WTC11 (cell line): ENCODE measurements around the gene STX18. TPM values are rescaled to one million over a fixed set of nuclear protein-coding genes. Genes with fewer than 3 reads are reported as not detected.

Experiments used
- ATAC-seq: fragments of 200-7000 bp; cut with Tn5 transposase; 2 replicates; pipeline ENCODE4 v1.10.0; 2021; ENCODE audit warnings: mild to moderate bottlenecking, moderate library complexity
- CTCF ChIA-PET: fragments of 300-600 bp; sonication (Branson Sonifier 250); formaldehyde crosslinking; loops from one replicate; lab custom pipeline; 2021; ENCODE audit warnings: antibody characterized with exemption; lab: Charles Lee
- POLR2A ChIA-PET: fragments of 350-600 bp; sonication (Branson Sonifier 250); formaldehyde crosslinking; loops from one replicate; lab custom pipeline; 2021; ENCODE audit warnings: antibody characterized with exemption; lab: Charles Lee
- DNase-seq: peaks from one replicate; pipeline ENCODE4 v3.0.0; 2021; ENCODE audit warnings: low spot score
- H3K27ac Mint-ChIP-seq: 2 replicates; pipeline ENCODE4 v1.8.0; 2021; ENCODE audit warnings: mixed read lengths
- H3K27me3 Mint-ChIP-seq: 2 replicates; pipeline ENCODE4 v1.8.0; 2021; ENCODE audit warnings: low read depth, mild to moderate bottlenecking, moderate library complexity, mixed read lengths
- H3K36me3 Mint-ChIP-seq: 2 replicates; pipeline ENCODE4 v1.8.0; 2021; ENCODE audit warnings: mixed read lengths
- H3K4me1 Mint-ChIP-seq: 2 replicates; pipeline ENCODE4 v1.8.0; 2022; ENCODE audit warnings: mixed read lengths
- H3K4me3 Mint-ChIP-seq: 2 replicates; pipeline ENCODE4 v1.8.0; 2021; ENCODE audit warnings: mild to moderate bottlenecking, moderate library complexity, mixed read lengths
- H3K9me3 Mint-ChIP-seq: 2 replicates; pipeline ENCODE4 v1.8.0; 2021; ENCODE audit warnings: mixed read lengths
- CREM ChIP-seq: sonication (generic); formaldehyde crosslinking; IDR thresholded peaks from 2 replicates; pipeline ENCODE4 v1.8.1; 2022; ENCODE audit warnings: mild to moderate bottlenecking, missing genetic modification reagents, moderate library complexity
- ELF4 ChIP-seq: sonication (generic); formaldehyde crosslinking; IDR thresholded peaks from 2 replicates; pipeline ENCODE4 v1.8.1; 2022; ENCODE audit warnings: low read depth, mild to moderate bottlenecking, moderate library complexity, missing genetic modification reagents
- ESRRA ChIP-seq: sonication (generic); formaldehyde crosslinking; IDR thresholded peaks from 2 replicates; pipeline ENCODE4 v1.8.1; 2022; ENCODE audit warnings: mild to moderate bottlenecking, missing genetic modification reagents, borderline replicate concordance
- JAZF1 ChIP-seq: fragments of 250-450 bp; sonication (Bioruptor Pico); IDR thresholded peaks from 2 replicates; pipeline ENCODE4 v1.9.0; 2021; ENCODE audit warnings: moderate library complexity, mild to moderate bottlenecking, inconsistent platforms
- MYBL2 ChIP-seq: sonication (generic); formaldehyde crosslinking; IDR thresholded peaks from 2 replicates; pipeline ENCODE4 v1.8.1; 2023; ENCODE audit warnings: mild to moderate bottlenecking, moderate library complexity, missing genetic modification reagents
- NFE2L1 ChIP-seq: sonication (generic); formaldehyde crosslinking; IDR thresholded peaks from 2 replicates; pipeline ENCODE4 v1.8.1; 2023; ENCODE audit warnings: missing genetic modification reagents
- RORB ChIP-seq: fragments of 250-450 bp; sonication (Bioruptor Pico); IDR thresholded peaks from 2 replicates; pipeline ENCODE4 v1.9.0; 2021; ENCODE audit warnings: mild to moderate bottlenecking
- SMAD3 ChIP-seq: sonication (generic); formaldehyde crosslinking; IDR thresholded peaks from 2 replicates; pipeline ENCODE4 v1.8.0; 2022; ENCODE audit warnings: missing genetic modification reagents, mild to moderate bottlenecking, borderline replicate concordance
- SP1 ChIP-seq: sonication (generic); formaldehyde crosslinking; conservative IDR thresholded peaks from 2 replicates; pipeline ENCODE4 v1.8.1; 2022; ENCODE audit warnings: missing genetic modification reagents
- TEAD4 ChIP-seq: sonication (generic); formaldehyde crosslinking; IDR thresholded peaks from 2 replicates; pipeline ENCODE4 v1.8.0; 2022; ENCODE audit warnings: mild to moderate bottlenecking, missing genetic modification reagents
- ZNF121 ChIP-seq: sonication (generic); formaldehyde crosslinking; IDR thresholded peaks from 2 replicates; pipeline ENCODE4 v1.8.0; 2023; ENCODE audit warnings: missing genetic modification reagents
- ZNF219 ChIP-seq: sonication (generic); formaldehyde crosslinking; IDR thresholded peaks from 2 replicates; pipeline ENCODE4 v1.8.0; 2023; ENCODE audit warnings: missing genetic modification reagents, mild to moderate bottlenecking, borderline replicate concordance
- ZNF317 ChIP-seq: sonication (generic); formaldehyde crosslinking; IDR thresholded peaks from 2 replicates; pipeline ENCODE4 v1.8.1; 2023; ENCODE audit warnings: low read depth, mild to moderate bottlenecking, moderate library complexity, missing genetic modification reagents, borderline replicate concordance
- ZNF396 ChIP-seq: fragments of 250-450 bp; sonication (Bioruptor Pico); IDR thresholded peaks from 2 replicates; pipeline ENCODE4 v1.8.0; 2021; ENCODE audit warnings: mild to moderate bottlenecking, moderate library complexity, borderline replicate concordance
- total RNA-seq: library from RNA; stranded (reverse); gene quantifications from 3 replicates; pipeline ENCODE4 v1.2.3, GENCODE V29; 2021
- TF ChIP-seq, protein P1 (sequence below): sonication (generic); formaldehyde crosslinking; IDR thresholded peaks from 2 replicates; pipeline ENCODE4 v1.8.1; 2023; ENCODE audit warnings: mild to moderate bottlenecking, missing genetic modification reagents, moderate library complexity
- TF ChIP-seq, protein P2 (sequence below): sonication (generic); formaldehyde crosslinking; IDR thresholded peaks from 2 replicates; pipeline ENCODE4 v1.8.1; 2022; ENCODE audit warnings: mild to moderate bottlenecking, moderate library complexity, missing genetic modification reagents
- TF ChIP-seq, protein P3 (sequence below): sonication (generic); formaldehyde crosslinking; IDR thresholded peaks from 2 replicates; pipeline ENCODE4 v1.8.0; 2022; ENCODE audit warnings: mild to moderate bottlenecking, missing genetic modification reagents
- TF ChIP-seq, protein P4 (sequence below): sonication (generic); formaldehyde crosslinking; IDR thresholded peaks from 2 replicates; pipeline ENCODE4 v1.8.1; 2023; ENCODE audit warnings: mild to moderate bottlenecking, moderate library complexity, missing genetic modification reagents
- TF ChIP-seq, protein P5 (sequence below): sonication (generic); formaldehyde crosslinking; IDR thresholded peaks from 2 replicates; pipeline ENCODE4 v1.8.0; 2022; ENCODE audit warnings: mild to moderate bottlenecking, missing genetic modification reagents
- TF ChIP-seq, protein P6 (sequence below): sonication (generic); formaldehyde crosslinking; IDR thresholded peaks from 2 replicates; pipeline ENCODE4 v1.8.1; 2023; ENCODE audit warnings: mild to moderate bottlenecking, missing genetic modification reagents
- TF ChIP-seq, protein P7 (sequence below): sonication (generic); formaldehyde crosslinking; IDR thresholded peaks from 2 replicates; pipeline ENCODE4 v1.8.0; 2022; ENCODE audit warnings: mild to moderate bottlenecking, missing genetic modification reagents

The STX18 gene
- total RNA-seq, 1 experiment from 2014 or later, result 16.9 TPM

DNA sequence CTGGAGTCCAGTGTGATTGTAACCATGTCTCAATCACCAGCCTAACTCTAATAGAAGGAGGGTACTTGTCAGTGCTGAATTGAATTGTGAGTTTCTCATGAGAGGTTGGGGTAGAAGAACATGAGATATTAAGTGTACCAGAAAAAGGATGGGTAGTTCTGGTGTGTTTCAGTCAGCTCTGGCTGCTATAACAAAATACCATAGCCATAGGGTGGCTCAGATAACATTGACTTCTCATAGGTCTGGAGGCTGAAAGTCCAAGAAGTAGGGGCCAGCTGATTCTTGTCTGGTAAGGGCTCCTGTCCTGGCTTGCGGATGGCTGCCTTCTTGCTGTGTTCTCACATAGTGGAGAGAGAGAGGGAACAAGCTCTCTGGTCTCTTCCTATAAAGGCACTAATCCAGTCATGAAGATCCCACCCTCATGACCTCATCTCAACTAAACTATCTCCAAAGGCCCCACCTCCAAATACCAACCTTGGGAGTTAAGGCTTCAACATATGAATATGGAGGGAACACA is 35.6 kb upstream of the STX18 start:
- peaks cover 27% of the 10 kb centered on the region for H3K27me3 Mint-ChIP-seq
- DNase-seq (no peak), ATAC-seq (no peak)
- ChIA-PET CTCF (interaction anchor here (0.7 to 1.9 kb wide), 4 partner anchors 52 to 91 kb away, joined by 3 to 4 read pairs (median 4); no protein-coding TSS in a partner anchor), POLR2A (interaction anchor here (1.0 kb wide), 1 partner anchor 9 kb away, joined by 3 read pairs; no protein-coding TSS in a partner anchor)
- no peak overlapping the region for H3K4me3 Mint-ChIP-seq
- H3K4me1 Mint-ChIP-seq, result peaks cover 27% of the 10 kb centered on the region
- H3K9me3 Mint-ChIP-seq, result no peaks in the 10 kb centered on the region
- no peak overlapping the region for H3K27ac Mint-ChIP-seq
- no peak for TF ChIP-seq JAZF1 (CRISPR knock-in tag)
- peaks cover 3% of the 10 kb centered on the region; the same call in 1 of the 2 replicates for H3K36me3 Mint-ChIP-seq

DNA sequence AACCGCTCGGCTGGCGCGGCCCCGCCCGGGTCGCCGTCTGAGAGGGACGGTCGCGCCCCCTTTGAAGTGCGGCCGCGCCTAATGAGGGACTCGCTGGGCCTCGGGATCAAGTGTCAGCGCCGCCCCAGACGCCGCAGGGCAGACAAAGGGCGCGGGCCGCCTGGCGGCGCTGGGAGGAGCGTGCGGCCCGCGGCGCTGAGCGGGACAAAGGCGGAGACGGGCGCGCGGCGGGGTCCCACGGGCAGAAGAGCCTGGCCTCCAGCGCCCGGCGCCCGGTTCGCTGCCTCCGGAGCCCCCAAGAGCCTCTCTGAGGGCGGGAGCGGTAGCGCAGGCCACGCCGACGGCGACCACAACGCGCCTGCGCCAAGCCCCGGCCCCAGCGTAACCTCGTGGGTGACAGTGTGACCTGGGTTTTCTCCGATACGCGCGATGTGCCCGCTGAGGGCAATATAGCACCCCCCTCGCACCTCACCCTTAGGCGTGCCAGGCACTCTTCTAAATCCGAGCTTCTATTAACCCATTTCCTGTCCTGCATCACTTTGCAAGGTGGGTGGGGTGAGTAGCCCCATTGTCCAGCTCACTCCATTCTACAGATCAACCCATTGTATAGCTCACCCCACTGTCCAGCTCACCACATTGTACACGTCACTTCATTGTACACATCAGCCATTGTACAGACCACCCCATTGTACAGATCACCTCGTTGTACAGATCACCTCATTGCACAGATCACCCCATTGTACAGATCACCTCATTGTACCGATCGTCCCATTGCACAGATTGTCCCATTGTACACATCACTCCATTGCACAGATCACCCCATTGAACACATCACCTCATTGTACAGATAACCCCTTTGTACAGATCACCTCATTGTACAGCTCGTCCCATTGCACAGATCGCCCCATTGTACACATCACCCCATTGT is 33.7 kb upstream of the STX18 start:
- no peak overlapping the region for H3K27ac Mint-ChIP-seq

DNA sequence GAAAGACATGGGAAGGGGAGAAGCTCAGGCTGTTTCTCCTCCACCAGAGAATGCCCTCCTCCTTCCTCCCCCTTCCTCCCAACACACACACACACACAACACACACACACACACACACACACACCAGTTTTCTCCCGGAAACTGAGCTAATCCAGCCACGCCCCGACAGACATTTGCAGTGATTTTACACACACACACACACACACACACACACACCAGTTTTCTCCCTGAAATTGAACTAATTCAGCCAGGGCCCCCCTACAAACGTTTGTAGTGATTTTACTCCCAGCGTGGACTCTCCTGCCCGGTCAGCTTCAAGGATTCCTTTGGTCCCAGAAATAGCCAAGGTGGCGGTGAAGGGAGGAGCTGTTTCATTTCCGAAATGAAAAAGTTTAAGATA is 32.9 kb upstream of the STX18 start:
- CTCF ChIA-PET, result interaction anchor here (1.0 to 1.8 kb wide), 7 partner anchors 9 to 94 kb away, joined by 3 to 12 read pairs (median 4); no protein-coding TSS in a partner anchor
- no peak for DNase-seq
- TF ChIP-seq ZNF396 (no peak), ZNF219 (CRISPR knock-in tag) (no peak), ESRRA (CRISPR knock-in tag) (no peak), ELF4 (no peak), RORB (CRISPR knock-in tag) (no peak)
- TF ChIP-seq, protein P1, sequence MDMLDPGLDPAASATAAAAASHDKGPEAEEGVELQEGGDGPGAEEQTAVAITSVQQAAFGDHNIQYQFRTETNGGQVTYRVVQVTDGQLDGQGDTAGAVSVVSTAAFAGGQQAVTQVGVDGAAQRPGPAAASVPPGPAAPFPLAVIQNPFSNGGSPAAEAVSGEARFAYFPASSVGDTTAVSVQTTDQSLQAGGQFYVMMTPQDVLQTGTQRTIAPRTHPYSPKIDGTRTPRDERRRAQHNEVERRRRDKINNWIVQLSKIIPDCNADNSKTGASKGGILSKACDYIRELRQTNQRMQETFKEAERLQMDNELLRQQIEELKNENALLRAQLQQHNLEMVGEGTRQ (CRISPR knock-in tag), result no peak
- TF ChIP-seq, protein P2, sequence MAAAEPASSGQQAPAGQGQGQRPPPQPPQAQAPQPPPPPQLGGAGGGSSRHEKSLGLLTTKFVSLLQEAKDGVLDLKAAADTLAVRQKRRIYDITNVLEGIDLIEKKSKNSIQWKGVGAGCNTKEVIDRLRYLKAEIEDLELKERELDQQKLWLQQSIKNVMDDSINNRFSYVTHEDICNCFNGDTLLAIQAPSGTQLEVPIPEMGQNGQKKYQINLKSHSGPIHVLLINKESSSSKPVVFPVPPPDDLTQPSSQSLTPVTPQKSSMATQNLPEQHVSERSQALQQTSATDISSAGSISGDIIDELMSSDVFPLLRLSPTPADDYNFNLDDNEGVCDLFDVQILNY (CRISPR knock-in tag), result no peak
- TF ChIP-seq, protein P3, sequence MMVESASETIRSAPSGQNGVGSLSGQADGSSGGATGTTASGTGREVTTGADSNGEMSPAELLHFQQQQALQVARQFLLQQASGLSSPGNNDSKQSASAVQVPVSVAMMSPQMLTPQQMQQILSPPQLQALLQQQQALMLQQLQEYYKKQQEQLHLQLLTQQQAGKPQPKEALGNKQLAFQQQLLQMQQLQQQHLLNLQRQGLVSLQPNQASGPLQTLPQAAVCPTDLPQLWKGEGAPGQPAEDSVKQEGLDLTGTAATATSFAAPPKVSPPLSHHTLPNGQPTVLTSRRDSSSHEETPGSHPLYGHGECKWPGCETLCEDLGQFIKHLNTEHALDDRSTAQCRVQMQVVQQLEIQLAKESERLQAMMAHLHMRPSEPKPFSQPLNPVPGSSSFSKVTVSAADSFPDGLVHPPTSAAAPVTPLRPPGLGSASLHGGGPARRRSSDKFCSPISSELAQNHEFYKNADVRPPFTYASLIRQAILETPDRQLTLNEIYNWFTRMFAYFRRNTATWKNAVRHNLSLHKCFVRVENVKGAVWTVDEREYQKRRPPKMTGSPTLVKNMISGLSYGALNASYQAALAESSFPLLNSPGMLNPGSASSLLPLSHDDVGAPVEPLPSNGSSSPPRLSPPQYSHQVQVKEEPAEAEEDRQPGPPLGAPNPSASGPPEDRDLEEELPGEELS (CRISPR knock-in tag), result no peak

More for the DNA sequence above, 33.7 kb upstream of the STX18 start:
- H3K27me3 Mint-ChIP-seq, result peaks cover 27% of the 10 kb centered on the region
- H3K4me3 Mint-ChIP-seq, result peak overlapping the region; percentile 66
- no peaks in the 10 kb centered on the region for H3K9me3 Mint-ChIP-seq
- ATAC-seq (peak; percentile 93), DNase-seq (peak; percentile 81)
- ChIA-PET CTCF (interaction anchor here (0.8 to 1.8 kb wide), 8 partner anchors 10 to 93 kb away, joined by 3 to 12 read pairs (median 4); no protein-coding TSS in a partner anchor), POLR2A (interaction anchor here (1.7 kb wide), 1 partner anchor 93 kb away, joined by 5 read pairs; no protein-coding TSS in a partner anchor)
- H3K36me3 Mint-ChIP-seq, result peaks cover 7% of the 10 kb centered on the region
- TF ChIP-seq, protein P2 (CRISPR knock-in tag), result peak; percentile 88
- TF ChIP-seq, protein P4, sequence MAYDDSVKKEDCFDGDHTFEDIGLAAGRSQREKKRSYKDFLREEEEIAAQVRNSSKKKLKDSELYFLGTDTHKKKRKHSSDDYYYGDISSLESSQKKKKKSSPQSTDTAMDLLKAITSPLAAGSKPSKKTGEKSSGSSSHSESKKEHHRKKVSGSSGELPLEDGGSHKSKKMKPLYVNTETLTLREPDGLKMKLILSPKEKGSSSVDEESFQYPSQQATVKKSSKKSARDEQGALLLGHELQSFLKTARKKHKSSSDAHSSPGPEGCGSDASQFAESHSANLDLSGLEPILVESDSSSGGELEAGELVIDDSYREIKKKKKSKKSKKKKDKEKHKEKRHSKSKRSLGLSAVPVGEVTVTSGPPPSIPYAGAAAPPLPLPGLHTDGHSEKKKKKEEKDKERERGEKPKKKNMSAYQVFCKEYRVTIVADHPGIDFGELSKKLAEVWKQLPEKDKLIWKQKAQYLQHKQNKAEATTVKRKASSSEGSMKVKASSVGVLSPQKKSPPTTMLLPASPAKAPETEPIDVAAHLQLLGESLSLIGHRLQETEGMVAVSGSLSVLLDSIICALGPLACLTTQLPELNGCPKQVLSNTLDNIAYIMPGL (CRISPR knock-in tag), result 0 out of 2 replicates have a peak, but pooled peaks have one; percentile 62
- TF ChIP-seq TEAD4 (CRISPR knock-in tag), result no peak
- TF ChIP-seq, protein P5, sequence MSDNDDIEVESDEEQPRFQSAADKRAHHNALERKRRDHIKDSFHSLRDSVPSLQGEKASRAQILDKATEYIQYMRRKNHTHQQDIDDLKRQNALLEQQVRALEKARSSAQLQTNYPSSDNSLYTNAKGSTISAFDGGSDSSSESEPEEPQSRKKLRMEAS (CRISPR knock-in tag), result no peak
- TF ChIP-seq SP1 (CRISPR knock-in tag), result no peak
- TF ChIP-seq MYBL2 (CRISPR knock-in tag), result 0 out of 2 replicates have a peak, but pooled peaks have one; percentile 35
- TF ChIP-seq, protein P6, sequence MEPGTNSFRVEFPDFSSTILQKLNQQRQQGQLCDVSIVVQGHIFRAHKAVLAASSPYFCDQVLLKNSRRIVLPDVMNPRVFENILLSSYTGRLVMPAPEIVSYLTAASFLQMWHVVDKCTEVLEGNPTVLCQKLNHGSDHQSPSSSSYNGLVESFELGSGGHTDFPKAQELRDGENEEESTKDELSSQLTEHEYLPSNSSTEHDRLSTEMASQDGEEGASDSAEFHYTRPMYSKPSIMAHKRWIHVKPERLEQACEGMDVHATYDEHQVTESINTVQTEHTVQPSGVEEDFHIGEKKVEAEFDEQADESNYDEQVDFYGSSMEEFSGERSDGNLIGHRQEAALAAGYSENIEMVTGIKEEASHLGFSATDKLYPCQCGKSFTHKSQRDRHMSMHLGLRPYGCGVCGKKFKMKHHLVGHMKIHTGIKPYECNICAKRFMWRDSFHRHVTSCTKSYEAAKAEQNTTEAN (CRISPR knock-in tag), result 0 out of 2 replicates have a peak, but pooled peaks have one; percentile 31
- TF ChIP-seq SMAD3 (CRISPR knock-in tag), result peak; percentile 22; the same call in 1 of the 2 replicates
- no peak for TF ChIP-seq ZNF317
- peak; percentile 57; the same call in 1 of the 2 replicates for TF ChIP-seq NFE2L1 (CRISPR knock-in tag)
- TF ChIP-seq, protein P7, sequence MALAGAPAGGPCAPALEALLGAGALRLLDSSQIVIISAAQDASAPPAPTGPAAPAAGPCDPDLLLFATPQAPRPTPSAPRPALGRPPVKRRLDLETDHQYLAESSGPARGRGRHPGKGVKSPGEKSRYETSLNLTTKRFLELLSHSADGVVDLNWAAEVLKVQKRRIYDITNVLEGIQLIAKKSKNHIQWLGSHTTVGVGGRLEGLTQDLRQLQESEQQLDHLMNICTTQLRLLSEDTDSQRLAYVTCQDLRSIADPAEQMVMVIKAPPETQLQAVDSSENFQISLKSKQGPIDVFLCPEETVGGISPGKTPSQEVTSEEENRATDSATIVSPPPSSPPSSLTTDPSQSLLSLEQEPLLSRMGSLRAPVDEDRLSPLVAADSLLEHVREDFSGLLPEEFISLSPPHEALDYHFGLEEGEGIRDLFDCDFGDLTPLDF (CRISPR knock-in tag), result 0 out of 2 replicates have a peak, but pooled peaks have one; percentile 31
- TF ChIP-seq ZNF121 (CRISPR knock-in tag), result 0 out of 2 replicates have a peak, but pooled peaks have one; percentile 38
- peak; percentile 72; the same call in 1 of the 2 replicates for TF ChIP-seq CREM (CRISPR knock-in tag)
- H3K4me1 Mint-ChIP-seq, result peaks cover 26% of the 10 kb centered on the region

More for the DNA sequence above, 32.9 kb upstream of the STX18 start:
- peak overlapping the region; percentile 66 for H3K4me3 Mint-ChIP-seq
- H3K36me3 Mint-ChIP-seq, result peaks cover 15% of the 10 kb centered on the region
- ATAC-seq, result no peak
- H3K27me3 Mint-ChIP-seq, result peaks cover 27% of the 10 kb centered on the region
- H3K4me1 Mint-ChIP-seq, result peaks cover 26% of the 10 kb centered on the region
- H3K27ac Mint-ChIP-seq, result no peak overlapping the region
- POLR2A ChIA-PET, result interaction anchor here (1.7 kb wide), 1 partner anchor 94 kb away, joined by 5 read pairs; no protein-coding TSS in a partner anchor
- H3K9me3 Mint-ChIP-seq, result peaks cover 6% of the 10 kb centered on the region
